CD4-positive, alpha-beta T cell (primary cell): ENCODE results near the gene CCDC12. TPM values are rescaled to one million over a fixed set of nuclear protein-coding genes. Genes with fewer than 3 reads are reported as not detected.

Source experiments
- ATAC-seq: fragments of 200-7000 bp; cut with Tn5 transposase; one replicate; pipeline ENCODE4 v1.10.0; 2022; ENCODE audit warnings: mild to moderate bottlenecking; ENCODE audit not compliant: poor library complexity
- CTCF ChIA-PET: fragments of 350-600 bp; sonication (Branson Sonifier 250); formaldehyde crosslinking; loops from one replicate; lab custom pipeline; 2021; ENCODE audit warnings: antibody characterized with exemption, inconsistent platforms; lab: Charles Lee
- POLR2A ChIA-PET: fragments of 350-600 bp; sonication (Branson Sonifier 250); formaldehyde crosslinking; loops from one replicate; lab custom pipeline; 2021; ENCODE audit warnings: antibody characterized with exemption, inconsistent platforms; lab: Charles Lee
- DNase-seq, 14 experiments: peaks; one replicate each; pipeline ENCODE4 v3.0.0-alpha.2; 2013 to 2020; ENCODE audit warnings: mixed read lengths in 2 of 14
- H3K27ac ChIP-seq, 2 donors: one replicate each; pipeline versions ENCODE4 v1.5.1 to v1.7.0; 2013; ENCODE audit warnings: low read length in 2 of 2, low read depth in 1 of 2, mild to moderate bottlenecking in 1 of 2
- H3K27me3 ChIP-seq, 2 experiments: 1 replicate in 1 of 2; 2 replicates in 1 of 2; pipeline versions ENCODE4 v1.6.1 to v1.7.0; 2013; ENCODE audit warnings: low read length in 2 of 2, control low read depth in 1 of 2, mild to moderate bottlenecking in 1 of 2, moderate library complexity in 1 of 2; ENCODE audit not compliant: insufficient read depth in 2 of 2, control insufficient read depth in 1 of 2
- H3K36me3 ChIP-seq: one replicate; pipeline ENCODE4 v1.6.1; 2013; ENCODE audit warnings: low read length, control low read depth; ENCODE audit not compliant: insufficient read depth
- H3K4me1 ChIP-seq: one replicate; pipeline ENCODE4 v1.6.1; 2013; ENCODE audit warnings: low read length, control low read depth; ENCODE audit not compliant: insufficient read depth
- H3K4me3 ChIP-seq: one replicate; pipeline ENCODE4 v1.5.1; 2013; ENCODE audit warnings: mild to moderate bottlenecking, low read length, moderate library complexity
- H3K9me3 ChIP-seq, 2 experiments: 1 replicate in 1 of 2; 2 replicates in 1 of 2; pipeline versions ENCODE4 v1.6.1 to v1.7.0; 2013; ENCODE audit warnings: low read length in 2 of 2, mild to moderate bottlenecking in 2 of 2, control low read depth in 1 of 2, moderate library complexity in 1 of 2; ENCODE audit not compliant: control insufficient read depth in 1 of 2, insufficient read depth in 1 of 2
- H3K27ac Mint-ChIP-seq: one replicate; pipeline ENCODE4 v1.8.0; 2020; ENCODE audit warnings: mixed read lengths
- H3K27me3 Mint-ChIP-seq: one replicate; pipeline ENCODE4 v1.8.0; 2021; ENCODE audit warnings: mixed read lengths
- H3K36me3 Mint-ChIP-seq: one replicate; pipeline ENCODE4 v1.8.0; 2021; ENCODE audit warnings: low read depth, mixed read lengths
- H3K4me1 Mint-ChIP-seq: one replicate; pipeline ENCODE4 v1.8.0; 2021; ENCODE audit warnings: low read depth, mixed read lengths
- H3K4me3 Mint-ChIP-seq: one replicate; pipeline ENCODE4 v1.8.0; 2020; ENCODE audit warnings: mild to moderate bottlenecking, mixed read lengths
- H3K9me3 Mint-ChIP-seq: one replicate; pipeline ENCODE4 v1.8.0; 2020; ENCODE audit warnings: mixed read lengths
- CTCF ChIP-seq: fragments of 200-600 bp; IDR thresholded peaks from one replicate; pipeline ENCODE4 v1.8.0; 2022; ENCODE audit warnings: antibody characterized with exemption, mild to moderate bottlenecking
- intact Hi-C, 2 experiments: fragments of 100-400 bp; cut with DNase I in 1 of 2; cut with micrococcal nuclease in 1 of 2; formaldehyde crosslinking; loops; one replicate each; pipeline versions ENCODE4 v1.15.1 to v1.9.0; 2023 to 2025; cut with DNase I, micrococcal nuclease
- total RNA-seq, 174 experiments: library from RNA in 2 of 174; stranded (reverse) in 2 of 174; gene quantifications; one replicate each; pipeline ENCODE4 v1.2.3 and lab custom pipeline; 2021 to 2026

The CCDC12 gene
- total RNA-seq, 2 experiments from 2014 or later: 57.5 to 59.5 TPM

GRCh38 chr3:46960835-46961234 lies 15.7 kb downstream of the CCDC12 start:
- Histone ChIP-seq H3K4me1 (peaks cover 59% of the 10 kb centered on the region), H3K36me3 (peaks cover 20% of the 10 kb centered on the region), H3K27ac (no peak overlapping the region), H3K27me3 (no peaks in the 10 kb centered on the region), H3K4me3 (no peak overlapping the region), H3K9me3 (no peaks in the 10 kb centered on the region)
- Mint-ChIP-seq H3K4me3 (no peak overlapping the region), H3K36me3 (peaks cover 41% of the 10 kb centered on the region), H3K27ac (peak overlapping the region; percentile 11), H3K4me1 (peaks cover 78% of the 10 kb centered on the region), H3K27me3 (no peaks in the 10 kb centered on the region), H3K9me3 (no peaks in the 10 kb centered on the region)
- ATAC-seq (no peak), DNase-seq (no peak)
- ChIA-PET POLR2A (no interaction called here), CTCF (no interaction called here)
- TF ChIP-seq CTCF: no peak
- intact Hi-C loops: no loop called here

GRCh38 chr3:46960081-46960701 lies 16.4 kb downstream of the CCDC12 start:
- ChIA-PET POLR2A (no interaction called here), CTCF (interaction anchor here (1.6 kb wide), 1 partner anchor 12 kb away, joined by 10 read pairs; no protein-coding TSS in a partner anchor)
- no peak overlapping the region for H3K4me3 ChIP-seq
- ATAC-seq: no peak
- H3K27me3 ChIP-seq: no peaks in the 10 kb centered on the region
- peaks cover 59% of the 10 kb centered on the region for H3K4me1 ChIP-seq
- DNase-seq: peak in 2 of 14 experiments; percentile 52
- Mint-ChIP-seq H3K9me3 (no peaks in the 10 kb centered on the region), H3K4me3 (peak overlapping the region; percentile 7), H3K27me3 (no peaks in the 10 kb centered on the region), H3K4me1 (peaks cover 78% of the 10 kb centered on the region), H3K27ac (peak overlapping the region; percentile 78), H3K36me3 (peaks cover 34% of the 10 kb centered on the region)
- peaks cover 13% of the 10 kb centered on the region for H3K36me3 ChIP-seq
- H3K9me3 ChIP-seq: no peaks in the 10 kb centered on the region
- H3K27ac ChIP-seq: no peak overlapping the region
- intact Hi-C loops: no loop called here
- TF ChIP-seq CTCF: no peak

DNA sequence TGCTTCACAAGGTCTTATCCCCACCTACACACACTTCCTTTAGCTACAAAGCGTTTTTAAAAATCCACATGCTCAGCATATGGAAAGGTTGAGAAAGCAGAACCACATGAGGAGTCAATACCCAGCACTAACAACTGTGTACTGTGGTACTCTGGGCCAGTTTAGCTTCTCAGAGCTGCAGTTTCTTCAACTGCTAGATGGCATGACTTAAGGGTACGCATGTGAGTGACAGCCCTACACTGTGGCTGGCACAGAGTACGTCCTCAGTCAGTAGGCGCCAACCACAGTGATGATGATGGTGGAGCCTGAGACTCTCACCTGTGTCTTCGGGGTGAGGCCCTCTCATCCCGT lies 17.4 kb downstream of the CCDC12 start:
- Histone ChIP-seq H3K36me3 (peaks cover 11% of the 10 kb centered on the region), H3K27ac (peak overlapping the region in 1 of 2 donors; percentile 10), H3K9me3 (no peaks in the 10 kb centered on the region), H3K4me1 (peaks cover 67% of the 10 kb centered on the region), H3K4me3 (no peak overlapping the region), H3K27me3 (no peaks in the 10 kb centered on the region)
- Mint-ChIP-seq H3K9me3 (no peaks in the 10 kb centered on the region), H3K27me3 (no peaks in the 10 kb centered on the region), H3K36me3 (peaks cover 32% of the 10 kb centered on the region), H3K4me3 (peak overlapping the region; percentile 26), H3K4me1 (peaks cover 87% of the 10 kb centered on the region), H3K27ac (peak overlapping the region; percentile 78)
- ChIA-PET CTCF (interaction anchor here (1.3 to 1.6 kb wide), 2 partner anchors 11 to 50 kb away, joined by 3 to 10 read pairs; no protein-coding TSS in a partner anchor), POLR2A (interaction anchor here (0.7 to 1.4 kb wide), 3 partner anchors 17 to 552 kb away, joined by 3 to 7 read pairs (median 4); partner anchors contain the start of genes CCDC12 and NBEAL2)
- intact Hi-C loops: no loop called here
- ATAC-seq (peak; percentile 73), DNase-seq (peak in 3 of 14 experiments; percentile 17 to 65 (median 57))
- no peak for TF ChIP-seq CTCF
